ENCODE results near the gene PAOX.

The PAOX gene

DNA sequence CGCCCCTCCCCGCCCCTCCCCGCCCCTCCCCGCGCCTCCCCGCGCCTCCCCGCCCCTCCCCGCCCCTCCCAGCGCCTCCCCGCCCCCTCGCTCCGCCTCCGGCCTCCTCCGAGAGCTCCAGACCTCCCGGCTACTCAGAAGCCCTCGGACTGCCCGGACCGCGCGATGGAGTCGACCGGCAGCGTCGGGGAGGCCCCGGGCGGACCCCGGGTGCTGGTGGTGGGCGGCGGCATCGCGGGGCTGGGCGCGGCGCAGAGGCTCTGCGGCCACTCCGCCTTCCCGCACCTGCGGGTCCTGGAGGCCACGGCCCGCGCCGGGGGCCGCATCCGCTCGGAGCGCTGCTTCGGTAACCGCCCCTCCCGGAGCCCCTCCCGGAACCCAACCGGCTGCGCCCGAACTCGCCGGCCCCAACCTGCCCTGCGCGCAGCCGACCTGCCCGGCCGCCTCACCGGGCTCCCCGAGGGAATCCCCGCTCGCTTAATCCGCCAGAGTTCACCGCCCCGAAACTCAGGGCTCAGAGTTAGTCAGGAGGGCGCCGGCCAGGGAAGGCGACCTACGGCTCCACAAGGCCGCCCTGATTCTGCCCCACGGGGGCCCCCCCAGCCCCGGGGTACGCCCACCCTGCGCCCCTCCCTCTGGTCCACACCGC, at the start of gene PAOX:
PAOX (plus strand) TSS at position 111 of the 649 bp plus-strand sequence; CDS start at position 166, 55 bp downstream.
- DNase-seq (ENCODE audit: low read depth in 2 of 2): no peak

DNA sequence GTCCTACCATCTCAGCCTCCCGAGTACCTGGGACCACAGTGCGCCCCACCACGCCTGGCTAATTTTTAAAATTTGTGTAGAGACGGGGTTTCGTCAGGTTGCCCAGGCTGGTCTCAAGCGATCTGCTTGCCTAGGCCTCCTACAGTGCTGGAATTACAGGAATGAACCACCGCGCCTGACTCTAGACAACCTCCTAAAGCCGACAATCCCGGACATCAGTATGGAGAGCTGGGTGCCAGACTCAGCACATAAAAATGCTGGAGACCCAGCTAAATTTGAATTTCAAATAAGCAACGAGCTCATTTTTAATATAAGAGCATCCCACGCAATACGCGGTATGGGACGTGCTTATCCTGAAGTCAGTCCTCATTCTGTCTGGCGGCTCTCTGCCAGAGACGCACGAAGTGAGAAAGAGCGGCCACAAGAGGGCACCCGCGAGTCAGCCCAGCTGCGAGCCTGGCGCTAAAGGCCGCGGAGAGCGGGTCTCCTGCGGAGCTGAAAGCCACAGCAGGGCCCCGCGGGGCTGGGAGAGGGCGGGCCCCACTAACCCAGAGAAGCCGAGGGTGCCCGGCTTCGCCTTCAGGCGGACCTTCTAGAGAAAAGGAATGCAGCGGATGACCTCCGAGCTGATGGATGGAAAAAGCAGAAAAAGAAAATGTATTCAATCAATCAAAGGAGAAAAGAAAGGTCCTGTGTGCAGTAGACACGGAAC, 49.4 kb upstream of the PAOX start:
- DNase-seq (ENCODE audit: low read depth in 2 of 2): peak; percentile 53 to 58

DNA sequence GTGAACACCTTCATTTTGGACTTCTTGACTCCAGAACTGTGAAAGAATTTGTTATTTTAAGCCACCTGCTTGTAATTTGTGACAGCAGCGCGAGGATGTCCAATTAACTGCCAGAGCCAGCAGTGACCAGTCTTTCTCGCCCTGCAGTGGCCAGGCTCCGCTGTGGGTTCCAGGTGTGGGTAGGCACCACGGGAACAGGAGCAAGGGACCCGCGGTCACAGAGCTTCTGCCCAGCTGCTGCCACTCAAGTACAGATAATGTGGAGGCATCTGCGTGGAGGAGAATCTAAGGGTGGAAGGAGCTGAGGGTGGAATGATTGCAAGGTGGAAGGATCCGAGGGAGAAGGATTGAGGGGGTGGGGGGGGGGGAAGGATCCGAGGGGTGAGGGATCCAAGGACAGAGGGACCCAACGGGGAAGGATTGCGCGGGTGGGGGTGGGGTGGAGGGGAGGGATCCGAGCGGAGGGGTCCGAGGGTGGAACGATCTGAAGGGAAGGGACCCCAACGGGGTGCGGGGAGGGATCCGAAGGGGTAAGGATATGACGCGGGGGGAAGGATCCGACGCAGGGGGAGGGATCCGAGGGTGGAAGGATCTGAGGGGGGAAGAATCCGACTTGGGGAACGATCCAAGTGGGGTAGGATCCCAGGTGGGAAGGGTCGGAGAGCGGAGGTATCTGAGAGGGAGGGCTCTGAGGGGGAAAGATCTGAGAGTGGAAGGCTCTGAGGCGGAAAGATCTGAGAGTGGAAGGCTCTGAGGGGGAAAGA, 45.9 kb upstream of the PAOX start:
- no peak for DNase-seq (ENCODE audit: low read depth in 2 of 2)

DNA sequence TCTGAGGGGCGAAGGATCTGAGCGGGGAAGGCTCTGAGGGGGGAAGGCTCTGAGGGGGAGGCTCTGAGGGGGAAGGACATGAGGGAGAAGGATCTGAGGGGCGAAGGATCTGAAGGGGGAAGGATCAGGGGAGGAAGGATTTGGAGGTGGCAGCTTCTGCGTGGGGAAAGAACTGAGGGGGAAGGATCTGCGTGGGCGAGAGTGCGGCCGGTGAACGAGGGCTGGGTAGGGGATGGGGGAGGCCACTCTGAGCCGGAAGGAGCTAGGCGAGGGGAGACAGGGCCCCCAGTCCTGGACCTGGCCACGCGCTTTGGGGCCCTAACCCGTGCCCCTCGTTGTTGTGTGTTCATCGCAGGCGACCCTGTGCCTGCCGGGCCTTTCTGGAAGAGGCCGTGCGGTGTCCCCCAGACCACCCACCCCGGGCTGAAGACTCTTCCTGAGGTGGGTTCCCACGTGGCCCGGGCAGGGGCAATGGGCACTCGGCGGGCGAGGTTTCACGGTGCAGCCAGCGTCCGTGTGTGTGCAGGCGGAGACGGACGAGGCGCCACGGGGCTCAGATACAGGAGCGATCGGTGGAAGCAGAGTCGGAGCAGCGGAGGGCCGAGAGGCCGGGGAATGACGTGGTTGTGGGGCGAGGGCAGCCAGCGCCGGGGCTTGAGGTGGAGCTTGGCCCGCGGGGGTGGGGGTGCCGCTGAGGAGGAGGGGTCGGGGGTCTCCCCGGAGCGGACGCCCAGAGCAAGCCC, 44.4 kb upstream of the PAOX start:
- DNase-seq (ENCODE audit: low read depth in 2 of 2): no peak

DNA sequence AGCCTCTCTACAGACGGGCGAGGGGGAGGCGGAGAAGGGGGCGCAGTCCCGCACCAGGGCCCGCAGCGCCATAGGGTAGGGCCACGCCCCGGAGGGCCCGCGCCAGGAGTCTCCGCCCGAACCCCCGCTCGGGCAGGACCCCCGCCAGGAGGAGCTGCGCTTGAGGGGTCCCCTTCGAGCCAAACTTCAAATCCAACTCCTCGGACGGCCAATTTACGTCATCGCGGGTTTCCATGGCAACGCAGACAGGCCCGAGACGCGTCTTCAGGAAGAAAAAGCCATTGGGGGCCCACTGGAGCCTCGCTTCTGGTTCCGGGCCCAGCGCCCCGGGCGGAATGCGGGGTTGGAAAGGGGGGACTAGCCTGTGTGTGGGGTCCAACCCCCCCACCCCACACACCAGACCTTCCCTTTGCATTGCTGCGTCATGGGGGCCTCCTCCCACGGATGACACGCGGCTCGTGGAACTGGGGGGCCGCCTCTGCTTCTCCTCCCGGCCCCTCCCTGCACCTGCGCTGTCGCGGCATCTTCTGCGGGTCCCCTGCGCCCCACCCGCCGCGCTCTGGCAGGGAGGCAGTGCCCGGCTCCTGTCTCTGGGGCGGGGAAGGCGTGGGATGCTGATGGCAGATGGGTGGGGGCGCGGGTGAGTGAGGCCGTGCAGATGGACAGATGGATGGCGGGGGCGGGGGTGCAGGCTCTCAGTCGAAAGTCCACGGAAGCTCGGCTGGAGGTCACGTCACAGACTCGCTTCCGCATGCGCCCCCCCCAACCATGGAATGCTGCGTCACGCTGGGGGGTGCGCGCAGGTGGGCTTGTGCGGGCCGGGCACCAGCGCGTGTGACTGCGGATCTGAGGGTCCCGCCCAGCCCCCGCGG, 43.6 kb upstream of the PAOX start:
- peak in 1 of 2 experiments; percentile 15 for DNase-seq (ENCODE audit: low read depth in 2 of 2)

DNA sequence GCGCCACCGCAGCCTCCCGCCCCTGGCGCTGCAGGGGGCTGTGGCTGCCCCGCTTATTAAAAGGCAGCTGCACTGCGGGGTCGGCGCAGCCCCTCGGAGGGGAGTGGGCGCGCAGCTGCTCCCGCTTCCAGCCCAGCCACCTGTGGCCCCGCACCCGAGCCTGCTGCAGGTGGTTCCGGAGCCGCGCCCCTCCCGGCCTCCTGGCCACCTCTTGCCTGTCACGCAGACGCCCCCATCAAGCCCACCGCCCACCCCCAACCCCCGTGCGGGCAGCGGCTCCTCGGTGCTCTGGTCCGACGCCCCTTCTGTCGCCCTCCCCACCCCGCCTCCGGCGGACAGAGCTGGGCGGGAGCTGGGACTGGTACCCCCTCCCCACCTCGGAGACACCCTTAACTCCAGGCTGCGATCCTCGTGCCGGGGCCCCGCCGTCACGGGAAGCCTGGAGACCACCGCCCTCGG, 42.9 kb upstream of the PAOX start:
- DNase-seq (ENCODE audit: low read depth in 2 of 2): no peak

DNA sequence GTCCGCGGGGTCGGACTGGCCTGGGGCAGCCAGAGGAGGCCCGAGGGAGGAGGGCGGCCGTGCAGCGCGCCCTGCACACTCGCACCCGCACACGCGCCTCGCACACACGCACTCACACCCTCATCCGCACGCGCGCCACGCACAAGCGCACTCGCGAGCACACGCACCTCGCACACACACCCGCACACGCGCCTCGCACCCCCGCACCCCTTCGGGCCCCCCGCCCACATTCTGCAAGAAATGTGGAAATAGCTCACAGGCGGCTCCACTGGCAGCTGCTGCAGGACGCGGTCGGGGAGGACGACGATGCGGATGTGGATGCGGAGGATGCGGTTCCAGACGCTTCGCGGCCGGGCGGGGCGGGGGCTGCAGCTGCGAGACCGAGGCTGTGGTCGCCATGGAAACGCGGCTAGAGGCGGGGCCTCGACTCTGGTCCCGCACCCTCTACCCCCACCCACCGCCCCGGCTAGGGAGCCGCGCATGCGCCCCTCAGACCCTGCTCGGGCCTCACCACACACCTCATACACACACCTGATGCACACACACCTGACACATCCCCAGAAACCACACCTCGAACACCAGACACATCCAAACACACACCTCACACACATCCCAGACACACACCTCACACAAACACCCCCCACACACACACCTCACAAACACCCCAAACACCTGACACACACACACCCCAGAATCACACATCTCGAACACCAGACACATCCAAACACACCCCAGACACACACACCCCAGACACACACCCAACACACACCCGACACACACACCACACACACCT, 42.3 kb upstream of the PAOX start, which contains the start of gene CALY:
CALY (minus strand) TSS at position 320 of the 793 bp plus-strand sequence. CDS start 7,907 bp downstream, outside the sequence.
- DNase-seq (ENCODE audit: low read depth in 2 of 2): no peak

DNA sequence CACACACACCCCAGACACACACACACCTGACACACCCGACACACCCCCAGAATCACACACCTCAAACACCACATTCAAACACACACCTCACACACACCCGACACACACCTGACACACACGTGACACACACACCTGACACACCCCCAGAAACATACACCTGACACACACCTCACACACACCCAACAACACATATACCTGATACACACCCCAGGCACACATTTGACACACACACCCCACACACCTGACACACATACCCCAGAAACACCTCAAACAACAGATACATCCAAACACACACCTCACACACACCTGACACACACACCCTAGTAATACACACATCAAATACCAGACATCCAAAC, 41.7 kb upstream of the PAOX start:
- no peak for DNase-seq (ENCODE audit: low read depth in 2 of 2)

DNA sequence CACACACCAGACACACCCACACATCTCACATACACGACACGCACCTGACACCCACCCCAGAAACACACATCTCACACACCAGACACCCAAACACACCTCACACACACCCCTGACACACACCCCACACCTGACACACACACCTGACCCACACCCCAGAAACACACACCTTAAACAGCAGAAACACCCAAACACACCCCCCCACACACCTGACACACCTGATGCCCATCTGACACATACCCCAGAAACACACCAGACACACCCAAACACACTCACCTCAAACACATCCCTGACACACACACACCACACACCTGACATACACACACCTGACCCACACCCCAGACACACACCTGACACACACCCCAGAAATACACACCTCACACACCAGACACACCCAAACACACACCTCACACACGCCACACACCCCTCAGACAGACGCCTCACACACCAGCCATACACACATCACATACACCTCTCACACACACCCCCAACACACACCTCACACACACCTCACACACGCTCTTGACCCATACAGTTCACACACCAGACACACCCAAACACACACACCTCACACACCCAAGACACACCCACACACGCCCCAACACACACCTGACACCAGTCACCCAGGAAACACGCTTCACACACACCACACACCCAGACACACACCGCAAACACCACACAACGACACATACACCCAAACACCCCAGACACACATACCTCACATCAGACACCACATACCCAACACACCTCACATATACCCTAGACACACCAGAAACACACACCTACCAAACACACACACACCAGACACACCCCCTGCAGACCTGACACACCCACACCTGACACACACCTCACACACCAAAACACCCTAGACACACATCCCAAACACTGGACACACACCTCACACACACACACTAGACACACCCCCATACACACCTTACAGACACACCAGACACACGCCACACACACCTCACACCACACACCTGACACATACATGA, 40.7 kb upstream of the PAOX start:
- no peak for DNase-seq (ENCODE audit: low read depth in 2 of 2)

DNA sequence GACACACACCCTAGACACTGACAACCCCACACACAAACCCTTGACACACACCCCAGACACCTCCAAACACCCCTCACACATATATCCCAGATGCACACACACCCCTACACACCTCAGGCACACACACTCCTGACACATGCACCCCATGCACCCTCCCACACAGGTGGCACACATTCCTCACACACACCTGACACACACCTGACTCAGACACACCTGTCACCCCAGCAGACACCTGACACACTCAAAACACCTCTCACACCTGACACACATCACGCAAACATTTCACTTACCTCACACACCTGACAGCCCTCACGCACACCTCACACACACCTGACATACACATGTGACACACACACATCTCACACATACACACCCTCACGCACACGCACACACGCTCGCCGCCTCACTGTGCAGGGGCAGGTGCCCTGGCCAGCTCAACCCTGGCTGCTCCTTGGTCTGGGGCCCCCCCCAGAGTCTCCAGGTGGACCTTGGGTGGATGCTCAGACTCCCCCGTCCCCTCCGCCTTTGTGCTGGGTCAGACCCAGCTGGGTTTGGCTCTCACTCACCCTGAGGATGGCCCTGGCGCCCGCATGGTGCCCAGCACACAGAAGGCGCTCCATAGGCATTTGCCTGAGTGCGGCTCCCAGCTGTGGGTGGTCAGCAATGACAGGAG, 39.2 kb upstream of the PAOX start:
- no peak for DNase-seq (ENCODE audit: low read depth in 2 of 2)

DNA sequence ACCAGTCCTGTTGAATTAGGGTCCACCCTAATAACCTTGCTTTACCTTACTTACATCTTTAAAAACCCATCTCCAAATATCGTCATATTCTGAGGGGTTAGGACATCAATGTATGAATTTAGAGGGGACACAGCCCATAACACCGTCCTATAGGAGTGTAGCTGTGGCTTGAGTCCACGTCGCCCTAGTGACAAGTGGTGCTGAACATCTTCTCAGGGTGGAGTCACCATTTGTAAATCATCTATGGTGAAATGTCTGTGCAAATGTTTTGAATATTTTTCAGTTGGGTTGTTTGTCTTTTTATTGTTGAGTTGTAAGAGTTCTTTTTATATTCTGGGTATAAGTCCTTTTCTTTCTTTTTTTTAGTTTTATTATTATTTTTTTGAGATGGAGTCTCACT, 37.1 kb upstream of the PAOX start:
- DNase-seq (ENCODE audit: low read depth in 2 of 2): no peak

DNA sequence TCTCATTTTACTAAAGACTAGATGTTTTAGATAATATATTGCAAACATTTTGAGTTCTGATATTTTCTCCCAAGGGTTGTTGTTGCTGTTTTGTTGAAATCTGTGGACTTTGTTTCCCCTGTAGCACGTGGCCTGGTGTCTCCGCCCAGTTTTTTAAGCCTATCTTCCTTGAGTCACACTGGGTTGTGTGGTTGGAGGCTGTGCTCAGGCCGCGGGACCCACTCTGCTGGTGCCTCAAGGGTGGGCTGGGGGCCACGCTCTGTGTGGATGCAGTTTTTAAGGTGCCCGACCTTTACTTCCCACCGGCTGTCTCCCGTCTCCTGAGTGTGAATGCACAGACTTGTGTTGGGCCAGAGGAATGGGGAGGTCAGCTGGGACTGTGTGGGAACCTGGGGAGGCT, 36.1 kb upstream of the PAOX start:
- DNase-seq (ENCODE audit: low read depth in 2 of 2): no peak

DNA sequence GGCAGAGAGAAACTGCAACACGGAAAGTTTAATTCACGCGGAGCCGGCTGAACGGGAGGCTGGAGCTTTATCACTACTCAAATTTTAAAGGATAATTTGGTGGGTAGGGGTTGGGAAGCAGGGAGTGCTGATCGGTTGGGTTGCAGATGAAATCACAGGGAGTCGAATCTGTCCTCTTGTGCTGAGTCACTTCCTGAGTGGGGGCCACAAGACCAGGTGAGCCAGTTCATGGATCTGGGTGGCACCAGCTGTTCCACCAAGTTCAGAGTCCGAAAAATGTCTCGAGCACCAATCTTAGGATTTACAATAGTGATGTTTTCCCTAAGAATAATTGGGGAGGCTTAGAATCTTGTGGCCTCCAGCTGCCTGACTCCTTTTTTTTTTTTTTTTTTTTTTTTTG, 35.5 kb upstream of the PAOX start:
- no peak for DNase-seq (ENCODE audit: low read depth in 2 of 2)

DNA sequence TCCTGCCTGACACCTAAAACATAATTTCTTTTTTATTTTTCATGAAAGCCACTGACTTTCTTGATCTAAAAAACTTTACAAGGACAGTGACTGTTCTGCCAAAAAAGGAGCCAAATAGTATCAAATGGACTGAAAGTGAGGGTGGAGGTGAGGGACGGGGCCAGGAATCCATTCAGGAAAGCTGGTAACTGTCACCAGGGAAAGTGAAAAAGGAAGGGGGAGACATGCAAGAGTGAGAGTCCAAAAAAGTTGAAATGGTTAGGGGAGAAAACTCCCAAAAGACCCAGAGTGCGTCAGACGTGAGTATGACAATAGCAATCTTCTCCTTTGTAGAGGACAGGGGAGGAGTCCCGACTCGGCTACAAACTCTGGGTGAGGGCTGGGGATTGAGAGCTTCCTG, 34.8 kb upstream of the PAOX start:
- DNase-seq (ENCODE audit: low read depth in 2 of 2): no peak

DNA sequence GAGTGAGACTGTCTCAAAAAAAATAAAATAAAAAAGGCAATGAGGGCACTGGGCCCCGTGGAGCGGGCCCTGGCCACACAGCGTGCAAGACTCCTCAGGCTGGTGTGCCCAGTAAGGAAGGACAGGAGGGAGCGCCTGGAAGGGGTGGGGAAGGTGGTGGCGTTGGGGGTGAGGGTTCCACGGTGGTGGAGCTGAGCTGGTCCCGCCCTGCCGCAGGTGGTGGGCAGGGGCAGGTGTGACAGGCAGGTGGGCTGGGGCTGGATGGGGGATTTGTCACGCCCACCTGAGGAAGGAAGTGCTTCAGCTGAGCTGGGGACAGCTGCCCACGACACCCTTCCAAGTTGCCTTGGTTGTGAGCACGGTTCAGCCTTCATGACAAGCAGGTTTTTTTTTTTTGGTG, 32.6 kb upstream of the PAOX start:
- no peak for DNase-seq (ENCODE audit: low read depth in 2 of 2)

DNA sequence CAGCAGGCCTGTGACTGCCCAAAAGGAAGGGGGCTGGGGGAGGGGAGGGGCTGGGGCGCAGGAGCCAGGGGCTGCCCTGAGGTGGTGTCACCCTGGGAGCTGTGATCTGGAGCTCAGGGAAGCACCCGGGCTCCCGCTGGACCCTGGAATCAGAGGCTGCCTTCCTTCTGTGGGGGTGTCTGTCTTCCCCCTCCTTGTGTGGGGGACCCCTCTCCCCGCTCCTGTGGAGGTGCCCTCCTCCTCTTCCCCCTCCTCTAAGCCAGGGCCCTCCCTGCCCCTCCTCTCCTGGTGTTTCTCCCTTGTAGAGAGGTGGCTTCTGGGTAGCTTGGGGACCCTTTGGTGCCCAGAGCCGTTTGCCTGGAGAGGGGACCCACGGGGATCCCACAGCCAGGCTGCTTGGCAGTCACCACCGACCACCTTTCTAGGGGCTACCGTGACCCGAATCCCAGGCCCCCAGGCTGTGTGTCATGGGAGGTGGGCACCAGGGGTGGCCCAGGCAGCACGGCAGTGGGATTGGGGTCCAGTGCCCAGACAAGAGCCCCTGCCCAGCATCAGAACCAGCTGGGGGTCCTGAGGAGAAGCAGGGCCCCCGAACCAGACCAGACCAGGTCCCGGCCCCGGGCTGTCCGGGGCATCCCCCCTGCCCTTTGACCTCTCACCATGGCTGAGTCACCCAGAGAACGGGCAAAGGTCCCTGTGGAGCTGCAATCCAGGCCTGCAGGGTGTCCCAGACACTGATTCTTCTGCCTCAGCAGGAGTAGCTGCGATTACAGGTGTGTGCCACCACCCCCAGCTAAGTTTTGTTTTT, 31.1 kb upstream of the PAOX start:
- DNase-seq (ENCODE audit: low read depth in 2 of 2): no peak

DNA sequence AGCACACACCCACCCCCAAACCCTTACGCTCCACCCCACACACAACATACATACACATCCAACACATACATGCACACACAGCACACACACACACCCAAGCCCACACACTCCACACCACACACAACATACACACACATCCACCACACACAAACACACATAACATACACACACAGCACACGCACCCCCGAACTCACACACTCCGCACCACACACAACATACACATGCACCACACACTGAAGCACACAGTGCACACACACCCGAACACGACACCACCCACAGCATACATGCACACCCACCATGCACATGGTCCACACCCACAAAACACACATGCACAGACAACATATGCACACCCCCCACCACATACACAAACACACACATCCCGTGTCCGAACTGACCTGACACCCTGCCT, 29.9 kb upstream of the PAOX start:
- DNase-seq (ENCODE audit: low read depth in 2 of 2): no peak

Data from fibroblast of skin of left quadriceps (primary cell).